SK-MEL-5 (cell line): ENCODE results near the gene HPS4. TPM values are rescaled to one million over a fixed set of nuclear protein-coding genes. Genes with fewer than 3 reads are reported as not detected.

ENCODE experiments used
- DNase-seq: peaks from one replicate; pipeline ENCODE4 v3.0.0-alpha.2; 2016; ENCODE audit warnings: low read depth, low spot score
- in situ Hi-C: cut with HindIII; loops from 2 replicates; pipeline ENCODE4 v1.10.0; 2016; ENCODE audit warnings: low sequenced_read_pairs, high pct_unique_total_duplicates, low pct_unique_long_range_greater_than_20kb
- total RNA-seq: library from RNA; depleted of rRNA; stranded (reverse); fragments of >200 nt; shearing (Covaris generic); gene quantifications from 2 replicates; pipeline ENCODE4 v1.2.3, GENCODE V29; 2014

The HPS4 gene
- total RNA-seq, 1 experiment from 2014 or later, result 351 TPM

GRCh38 chr22:26435327-26436093, 48.1 kb downstream of the HPS4 start:
- no peak for DNase-seq
- in situ Hi-C loops, result no loop called here

- in situ Hi-C loops, result no loop called here
- DNase-seq, result no peak
Measured at GRCh38 chr22:26433805-26434204, 49.8 kb downstream of the HPS4 start.

GRCh38 chr22:26432619-26433311, 50.8 kb downstream of the HPS4 start:
- in situ Hi-C loops, result no loop called here
- DNase-seq, result no peak

- in situ Hi-C loops, result no loop called here
- DNase-seq, result no peak
Measured at GRCh38 chr22:26431261-26431995, 52.2 kb downstream of the HPS4 start.

GRCh38 chr22:26430600-26430999, 53.0 kb downstream of the HPS4 start:
- in situ Hi-C loops, result no loop called here
- DNase-seq, result no peak

- DNase-seq, result no peak
- in situ Hi-C loops, result no loop called here
Measured at GRCh38 chr22:26429458-26430286, 53.9 kb downstream of the HPS4 start.

GRCh38 chr22:26428515-26429457, 54.8 kb downstream of the HPS4 start, which contains the start of gene ASPHD2:
TSS of gene ASPHD2 (plus strand) at chr22:26429260. CDS start at chr22:26433616, 4,356 bp downstream.
- in situ Hi-C loops, result no loop called here
- DNase-seq, result peak; percentile 66

- DNase-seq, result no peak
- in situ Hi-C loops, result no loop called here
Measured at GRCh38 chr22:26426924-26427323, 56.7 kb downstream of the HPS4 start.

- no peak for DNase-seq
- in situ Hi-C loops, result no loop called here
Measured at GRCh38 chr22:26418620-26419019, 65.0 kb downstream of the HPS4 start.

- in situ Hi-C loops, result no loop called here
- no peak for DNase-seq
Measured at GRCh38 chr22:26417406-26417805, 66.2 kb downstream of the HPS4 start.

GRCh38 chr22:26416670-26417276, 66.8 kb downstream of the HPS4 start:
- no peak for DNase-seq
- in situ Hi-C loops, result no loop called here

- DNase-seq, result no peak
- in situ Hi-C loops, result no loop called here
Measured at GRCh38 chr22:26416256-26416655, 67.3 kb downstream of the HPS4 start.

GRCh38 chr22:26414347-26414746, 69.2 kb downstream of the HPS4 start:
- DNase-seq, result no peak
- in situ Hi-C loops, result no loop called here

- DNase-seq, result no peak
- in situ Hi-C loops, result no loop called here
Measured at GRCh38 chr22:26410386-26410785, 73.2 kb downstream of the HPS4 start.

- in situ Hi-C loops, result no loop called here
- DNase-seq, result no peak
Measured at GRCh38 chr22:26409719-26410335, 73.8 kb downstream of the HPS4 start.
